GM10248 (cell line): ENCODE measurements around the gene ADAMTS12.

ENCODE experiments used
- CTCF ChIA-PET: fragments of 300-600 bp; sonication (Branson Sonifier 250); formaldehyde crosslinking; extraction: SDS; loops from one replicate; lab custom pipeline; 2021; ENCODE audit warnings: antibody characterized with exemption; lab: Yijun Ruan, JAX
- POLR2A ChIA-PET: fragments of 350-650 bp; sonication (Branson Sonifier 250); formaldehyde crosslinking; extraction: SDS; loops from one replicate; lab custom pipeline; 2020; ENCODE audit warnings: antibody characterized with exemption; lab: Yijun Ruan, JAX
- DNase-seq: peaks from one replicate; pipeline ENCODE4 v3.0.0; 2012; ENCODE audit errors: extremely low spot score
- TF ChIP-seq, protein P1 (sequence below): IDR thresholded peaks from 2 replicates; pipeline ENCODE4 v1.5.1; 2012; ENCODE audit warnings: mild to moderate bottlenecking, low read depth; ENCODE audit errors: extremely low read depth, missing control alignments, control extremely low read depth

The ADAMTS12 gene

GRCh38 chr5:33601881-33602280, 289.9 kb downstream of the ADAMTS12 start:
- TF ChIP-seq, protein P1, sequence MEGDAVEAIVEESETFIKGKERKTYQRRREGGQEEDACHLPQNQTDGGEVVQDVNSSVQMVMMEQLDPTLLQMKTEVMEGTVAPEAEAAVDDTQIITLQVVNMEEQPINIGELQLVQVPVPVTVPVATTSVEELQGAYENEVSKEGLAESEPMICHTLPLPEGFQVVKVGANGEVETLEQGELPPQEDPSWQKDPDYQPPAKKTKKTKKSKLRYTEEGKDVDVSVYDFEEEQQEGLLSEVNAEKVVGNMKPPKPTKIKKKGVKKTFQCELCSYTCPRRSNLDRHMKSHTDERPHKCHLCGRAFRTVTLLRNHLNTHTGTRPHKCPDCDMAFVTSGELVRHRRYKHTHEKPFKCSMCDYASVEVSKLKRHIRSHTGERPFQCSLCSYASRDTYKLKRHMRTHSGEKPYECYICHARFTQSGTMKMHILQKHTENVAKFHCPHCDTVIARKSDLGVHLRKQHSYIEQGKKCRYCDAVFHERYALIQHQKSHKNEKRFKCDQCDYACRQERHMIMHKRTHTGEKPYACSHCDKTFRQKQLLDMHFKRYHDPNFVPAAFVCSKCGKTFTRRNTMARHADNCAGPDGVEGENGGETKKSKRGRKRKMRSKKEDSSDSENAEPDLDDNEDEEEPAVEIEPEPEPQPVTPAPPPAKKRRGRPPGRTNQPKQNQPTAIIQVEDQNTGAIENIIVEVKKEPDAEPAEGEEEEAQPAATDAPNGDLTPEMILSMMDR, result no peak
- DNase-seq, result no peak

DNA sequence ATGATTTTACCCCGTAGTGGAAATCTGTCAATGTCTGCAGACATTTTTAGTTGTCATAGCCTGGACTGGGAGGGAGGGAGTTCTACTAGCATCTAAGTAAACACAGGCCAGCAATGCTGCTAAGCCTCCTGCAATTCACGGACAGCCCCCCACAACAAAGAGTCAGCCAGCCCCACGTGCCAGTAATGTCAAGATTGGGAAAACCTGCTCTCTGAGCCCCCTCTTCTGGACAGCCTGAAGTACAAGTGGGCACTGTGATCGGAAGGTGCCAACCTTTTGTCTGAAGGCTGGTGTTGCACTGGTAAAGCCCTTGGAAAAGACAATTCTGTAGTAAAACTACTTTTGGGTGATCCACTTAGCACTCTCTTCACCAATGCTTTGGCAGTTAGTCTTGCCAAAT, 296.5 kb downstream of the ADAMTS12 start:
- DNase-seq, result no peak
- ChIA-PET CTCF (no interaction called here), POLR2A (no interaction called here)
- TF ChIP-seq, protein P1, result no peak

More at GRCh38 chr5:33601881-33602280, 289.9 kb downstream of the ADAMTS12 start:
- ChIA-PET CTCF (interaction anchor here (0.7 to 1.3 kb wide), 2 partner anchors 17 to 333 kb away, joined by 3 to 4 read pairs; no protein-coding TSS in a partner anchor), POLR2A (no interaction called here)

DNA sequence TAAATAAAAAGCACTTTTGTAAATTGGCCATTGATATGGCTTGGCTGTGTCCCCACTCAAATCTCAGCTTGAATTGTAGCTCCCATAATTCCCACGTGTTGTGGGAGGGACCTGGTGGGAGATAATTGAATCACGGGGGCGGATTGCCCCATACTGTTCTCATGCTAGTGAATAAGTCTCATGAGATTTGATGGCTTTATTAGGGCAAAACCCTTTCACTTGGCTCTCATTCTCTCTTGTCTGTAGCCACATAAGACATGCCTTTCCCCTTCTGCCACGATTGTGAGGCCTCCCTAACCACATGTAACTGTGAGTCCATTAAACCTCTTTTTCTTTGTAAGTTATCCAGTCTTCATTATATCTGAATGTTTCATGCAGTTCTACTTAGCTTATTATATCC, 297.8 kb downstream of the ADAMTS12 start:
- ChIA-PET CTCF (interaction anchor here (0.6 to 2.9 kb wide), 7 partner anchors 8 to 376 kb away, joined by 3 to 8 read pairs (median 5); no protein-coding TSS in a partner anchor), POLR2A (no interaction called here)
- no peak for DNase-seq
- TF ChIP-seq, protein P1, result no peak

GRCh38 chr5:33592245-33592644, 299.5 kb downstream of the ADAMTS12 start:
- TF ChIP-seq, protein P1, result no peak
- POLR2A ChIA-PET, result no interaction called here
- CTCF ChIA-PET, result interaction anchor here (1.0 to 2.9 kb wide), 3 partner anchors 10 to 378 kb away, joined by 3 to 8 read pairs (median 5); no protein-coding TSS in a partner anchor
- DNase-seq, result no peak

DNA sequence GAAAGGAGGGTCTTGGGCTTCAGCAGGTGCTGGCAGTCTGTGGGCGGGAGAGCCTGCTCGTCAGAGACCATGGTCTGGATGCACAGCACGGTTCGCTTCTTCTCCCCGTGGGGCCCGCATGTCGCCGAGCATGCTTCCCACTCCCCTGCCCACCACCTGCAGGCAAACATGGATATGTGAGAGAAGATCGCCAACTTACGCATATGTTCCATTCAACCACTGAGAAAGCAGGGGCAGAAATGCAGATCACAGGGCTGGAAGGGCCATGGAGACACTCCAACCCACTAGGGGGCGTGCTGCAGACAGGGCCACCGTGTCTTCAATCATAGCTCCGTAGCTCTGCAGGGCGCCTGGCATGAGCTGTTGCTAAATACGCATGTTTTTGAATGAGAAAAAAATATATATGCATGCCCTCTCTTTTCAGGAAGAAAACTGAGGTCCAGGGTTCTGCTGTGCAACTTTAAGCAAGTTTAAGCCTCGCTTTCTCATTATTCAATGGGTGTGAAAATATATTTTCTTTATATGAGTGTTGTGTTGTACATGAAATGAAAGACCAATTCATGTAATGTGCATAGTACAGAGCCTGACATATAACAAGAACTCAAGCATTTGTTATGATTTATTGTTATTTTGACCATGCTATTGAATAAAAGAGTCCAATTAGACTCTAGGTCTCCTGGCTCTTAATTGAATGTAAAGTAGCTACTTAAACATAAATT, 303.0 kb downstream of the ADAMTS12 start:
- CTCF ChIA-PET, result interaction anchor here (0.6 to 3.4 kb wide), 24 partner anchors 8 to 408 kb away, joined by 3 to 22 read pairs (median 4); partner anchors contain the start of gene RXFP3
- TF ChIP-seq, protein P1, result peak; percentile 29
- POLR2A ChIA-PET, result no interaction called here
- DNase-seq, result peak; percentile 24

- ChIA-PET POLR2A (no interaction called here), CTCF (interaction anchor here (1.0 to 1.6 kb wide), 4 partner anchors 9 to 349 kb away, joined by 3 read pairs; no protein-coding TSS in a partner anchor)
- TF ChIP-seq, protein P1, result no peak
- DNase-seq, result no peak
These were observed 308.5 kb downstream of the ADAMTS12 start for GRCh38 chr5:33583332-33583731.
